Activated T-cell treated with anti-CD3 and anti-CD28 coated beads, Interleukin-2, amount 50 U/mL, for 72 hours (primary cell): ENCODE results near the gene ENPP1. TPM values are rescaled to one million over a fixed set of nuclear protein-coding genes. Genes with fewer than 3 reads are reported as not detected.

ENCODE experiments used
- ATAC-seq, 2 donors: fragments of 150-1000 bp; cut with Tn5 transposase; replicated peaks in 1 of 2; 2 replicates each; pipeline ENCODE4 v1.10.0; 2021; ENCODE audit warnings: moderate library complexity in 2 of 2, mild to moderate bottlenecking in 1 of 2
- DNase-seq, 2 donors: peaks; one replicate each; pipeline ENCODE4 v3.0.0; 2021 to 2022; ENCODE audit warnings: mixed read lengths in 1 of 2
- H3K27ac Mint-ChIP-seq: one replicate; pipeline ENCODE4 v1.8.0; 2022; ENCODE audit warnings: mild to moderate bottlenecking, moderate library complexity, mixed read lengths
- H3K27me3 Mint-ChIP-seq: one replicate; pipeline ENCODE4 v1.8.0; 2022; ENCODE audit warnings: low read depth, mixed read lengths
- H3K36me3 Mint-ChIP-seq, 2 donors: one replicate each; pipeline ENCODE4 v1.8.0; 2022; ENCODE audit warnings: mixed read lengths in 2 of 2, mild to moderate bottlenecking in 1 of 2; ENCODE audit not compliant: insufficient read depth in 2 of 2
- H3K4me1 Mint-ChIP-seq: one replicate; pipeline ENCODE4 v1.8.0; 2022; ENCODE audit warnings: low read depth, mixed read lengths
- H3K4me3 Mint-ChIP-seq, 2 donors: one replicate each; pipeline ENCODE4 v1.8.0; 2022; ENCODE audit warnings: mild to moderate bottlenecking in 2 of 2, mixed read lengths in 2 of 2, moderate library complexity in 2 of 2
- H3K9me3 Mint-ChIP-seq, 2 donors: one replicate each; pipeline ENCODE4 v1.8.0; 2022; ENCODE audit warnings: mixed read lengths in 2 of 2
- total RNA-seq, 2 donors: library from RNA; stranded (reverse); gene quantifications; one replicate each; pipeline ENCODE4 v1.2.3, GENCODE V29; 2022

The ENPP1 gene
- total RNA-seq, 2 donors from 2014 or later, result 0.53 to 1.2 TPM

DNA sequence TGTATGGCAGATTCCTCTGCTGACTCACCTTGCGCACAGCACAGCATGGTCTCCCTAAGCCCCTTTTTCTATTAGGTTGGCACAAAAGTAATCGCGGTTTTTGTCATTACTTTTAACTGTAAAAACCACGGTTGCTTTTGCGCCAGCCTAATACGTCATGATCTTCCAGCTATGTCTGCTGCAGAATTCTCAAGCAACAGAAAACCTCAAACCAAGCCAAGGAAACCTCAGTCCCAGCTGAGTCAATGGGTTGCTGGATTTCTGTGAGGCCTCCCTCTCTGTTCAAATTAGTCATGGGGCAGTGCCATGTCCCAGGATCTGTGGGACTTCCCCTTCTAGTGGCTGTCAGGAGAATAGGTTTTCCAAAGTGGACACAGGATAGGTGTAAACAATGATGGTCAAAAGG is 15.7 kb upstream of the ENPP1 start:
- peaks cover 0 to 4% of the 10 kb centered on the region in 2 donors for H3K36me3 Mint-ChIP-seq
- no peaks in the 10 kb centered on the region for H3K27me3 Mint-ChIP-seq
- peaks cover 0 to 2% of the 10 kb centered on the region in 2 donors for H3K9me3 Mint-ChIP-seq
- peaks cover 24% of the 10 kb centered on the region for H3K4me1 Mint-ChIP-seq
- H3K4me3 Mint-ChIP-seq, result no peak overlapping the region
- H3K27ac Mint-ChIP-seq, result no peak overlapping the region
- peak; percentile 43 to 55 for ATAC-seq
- peak; percentile 14 to 19 for DNase-seq

DNA sequence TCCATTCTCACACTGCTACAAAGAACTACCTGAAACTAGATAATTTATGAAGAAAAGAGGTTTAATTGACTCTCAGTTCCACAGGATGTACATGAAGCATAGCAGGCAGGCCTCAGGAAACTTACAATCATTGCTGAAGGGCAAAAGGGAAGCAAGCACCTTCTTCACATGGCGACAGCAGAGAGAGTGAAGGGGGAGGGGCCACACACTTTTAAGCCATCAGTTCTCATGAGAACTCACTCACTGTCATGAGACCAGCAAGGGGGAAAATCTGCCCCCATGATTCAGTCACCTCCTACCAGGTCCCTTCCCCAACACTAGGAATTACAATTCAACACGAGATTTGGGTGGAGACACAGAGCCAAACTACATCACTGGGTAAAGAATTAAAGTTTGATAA is 12.5 kb upstream of the ENPP1 start:
- peaks cover 5% of the 10 kb centered on the region for H3K4me1 Mint-ChIP-seq
- ATAC-seq, result no peak
- no peak for DNase-seq
- no peak overlapping the region for H3K4me3 Mint-ChIP-seq
- no peak overlapping the region for H3K27ac Mint-ChIP-seq
- H3K36me3 Mint-ChIP-seq, result peaks cover 0 to 4% of the 10 kb centered on the region in 2 donors
- peaks cover 0 to 2% of the 10 kb centered on the region in 2 donors for H3K9me3 Mint-ChIP-seq
- no peaks in the 10 kb centered on the region for H3K27me3 Mint-ChIP-seq

DNA sequence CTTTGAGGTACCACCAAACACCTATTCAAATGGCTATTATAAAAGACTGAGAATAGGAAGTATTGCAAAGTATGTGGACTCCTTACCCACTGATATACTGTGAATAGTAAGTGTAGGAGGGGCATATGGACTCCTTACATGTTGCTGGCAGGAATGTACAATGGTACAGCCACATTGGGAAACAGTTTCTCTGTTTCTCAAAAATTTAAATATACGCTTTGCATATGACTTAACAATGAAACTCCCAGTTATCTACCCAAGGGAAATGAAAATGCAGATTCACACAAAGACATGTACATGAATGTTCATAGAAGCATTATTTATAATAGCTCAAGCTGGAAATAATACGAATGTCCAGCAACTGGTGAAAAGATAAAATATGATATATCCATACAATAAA is 5.5 kb upstream of the ENPP1 start:
- H3K9me3 Mint-ChIP-seq, result no peaks in the 10 kb centered on the region
- H3K27me3 Mint-ChIP-seq, result peaks cover 38% of the 10 kb centered on the region
- peaks cover 13% of the 10 kb centered on the region for H3K4me1 Mint-ChIP-seq
- no peak for DNase-seq
- ATAC-seq, result no peak
- H3K36me3 Mint-ChIP-seq, result no peaks in the 10 kb centered on the region
- H3K4me3 Mint-ChIP-seq, result no peak overlapping the region
- no peak overlapping the region for H3K27ac Mint-ChIP-seq

DNA sequence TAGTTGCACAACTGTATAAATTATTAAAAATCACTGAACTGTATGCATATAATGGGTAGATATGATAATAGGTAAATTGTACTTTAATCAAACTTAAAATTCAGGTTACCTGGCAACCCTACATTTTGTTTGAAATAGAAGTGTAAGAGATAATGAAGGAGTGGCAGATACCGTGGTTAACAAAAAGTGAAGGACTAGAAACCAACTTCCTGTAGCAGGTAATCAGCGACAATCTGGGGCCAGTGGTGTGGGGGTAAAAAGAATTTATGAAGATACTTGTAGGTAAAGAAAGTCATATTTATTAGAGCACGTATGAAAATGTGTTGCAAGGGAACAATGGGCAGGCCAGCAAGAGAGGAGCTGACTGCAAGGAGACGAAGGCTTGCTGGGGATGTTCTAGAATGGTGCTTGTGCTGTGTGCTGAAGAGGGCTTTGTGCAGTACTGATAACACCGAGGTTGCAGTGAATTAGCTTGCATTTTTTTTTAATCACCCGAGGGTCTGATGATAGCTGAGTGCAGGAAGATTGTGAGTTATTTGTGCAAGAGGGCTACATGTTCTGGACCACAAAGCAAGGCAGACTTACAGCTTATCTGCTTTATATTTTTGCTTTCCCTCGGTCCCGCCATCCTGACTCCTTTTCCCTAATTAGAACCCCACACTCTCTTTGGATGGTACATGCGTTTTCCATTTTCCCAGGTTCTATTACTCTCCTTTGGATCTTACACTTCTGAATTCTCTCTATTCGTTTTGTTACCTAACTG is 4.6 kb upstream of the ENPP1 start:
- Mint-ChIP-seq H3K4me1 (peaks cover 16% of the 10 kb centered on the region), H3K36me3 (no peaks in the 10 kb centered on the region), H3K4me3 (no peak overlapping the region), H3K27me3 (peaks cover 42% of the 10 kb centered on the region), H3K27ac (no peak overlapping the region), H3K9me3 (no peaks in the 10 kb centered on the region)
- no peak for DNase-seq
- ATAC-seq, result no peak

DNA sequence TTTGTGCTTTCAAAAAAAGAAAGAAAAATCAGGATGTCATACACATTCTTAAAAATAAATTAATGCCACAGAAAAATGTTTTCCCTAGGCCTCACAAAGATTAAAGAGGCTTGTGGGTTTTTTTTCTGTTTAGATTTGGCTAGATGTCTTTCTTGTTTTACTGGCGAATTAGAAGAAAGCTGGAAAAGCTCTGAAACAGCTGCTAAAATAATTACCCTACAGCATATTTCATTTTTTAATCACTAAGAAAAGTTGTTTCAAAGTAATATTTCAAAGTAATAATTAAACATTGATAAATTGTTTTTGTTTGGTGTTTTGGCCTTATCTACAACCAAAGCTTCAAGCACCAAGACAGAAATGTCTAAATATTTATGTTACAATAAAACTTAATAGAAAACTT is 3.7 kb upstream of the ENPP1 start:
- ATAC-seq, result no peak
- H3K4me3 Mint-ChIP-seq, result no peak overlapping the region
- peaks cover 24% of the 10 kb centered on the region for H3K4me1 Mint-ChIP-seq
- H3K27ac Mint-ChIP-seq, result no peak overlapping the region
- no peak for DNase-seq
- H3K36me3 Mint-ChIP-seq, result no peaks in the 10 kb centered on the region
- H3K27me3 Mint-ChIP-seq, result peaks cover 51% of the 10 kb centered on the region
- no peaks in the 10 kb centered on the region for H3K9me3 Mint-ChIP-seq

DNA sequence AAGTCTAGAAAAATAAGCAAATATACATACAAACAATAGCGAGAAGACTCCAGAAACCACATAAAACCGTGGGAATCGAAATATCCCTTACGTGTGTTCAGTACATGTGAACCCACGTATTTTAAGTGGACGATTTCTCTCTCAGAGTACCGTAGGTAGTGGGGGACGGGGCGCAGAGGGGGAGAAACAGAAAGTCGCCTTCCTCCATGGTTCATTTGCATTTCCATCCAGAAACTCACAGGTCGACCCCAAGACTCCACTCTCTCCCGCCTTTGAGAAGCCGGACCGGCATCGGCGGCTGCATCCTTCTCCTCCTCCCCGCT is 538 bp upstream of the ENPP1 start:
- ATAC-seq, result no peak
- peak overlapping the region; percentile 80 to 92 for H3K4me3 Mint-ChIP-seq
- no peak for DNase-seq
- no peaks in the 10 kb centered on the region for H3K9me3 Mint-ChIP-seq
- no peaks in the 10 kb centered on the region for H3K36me3 Mint-ChIP-seq
- peaks cover 75% of the 10 kb centered on the region for H3K27me3 Mint-ChIP-seq
- peaks cover 24% of the 10 kb centered on the region for H3K4me1 Mint-ChIP-seq
- peak overlapping the region; percentile 48 for H3K27ac Mint-ChIP-seq

DNA sequence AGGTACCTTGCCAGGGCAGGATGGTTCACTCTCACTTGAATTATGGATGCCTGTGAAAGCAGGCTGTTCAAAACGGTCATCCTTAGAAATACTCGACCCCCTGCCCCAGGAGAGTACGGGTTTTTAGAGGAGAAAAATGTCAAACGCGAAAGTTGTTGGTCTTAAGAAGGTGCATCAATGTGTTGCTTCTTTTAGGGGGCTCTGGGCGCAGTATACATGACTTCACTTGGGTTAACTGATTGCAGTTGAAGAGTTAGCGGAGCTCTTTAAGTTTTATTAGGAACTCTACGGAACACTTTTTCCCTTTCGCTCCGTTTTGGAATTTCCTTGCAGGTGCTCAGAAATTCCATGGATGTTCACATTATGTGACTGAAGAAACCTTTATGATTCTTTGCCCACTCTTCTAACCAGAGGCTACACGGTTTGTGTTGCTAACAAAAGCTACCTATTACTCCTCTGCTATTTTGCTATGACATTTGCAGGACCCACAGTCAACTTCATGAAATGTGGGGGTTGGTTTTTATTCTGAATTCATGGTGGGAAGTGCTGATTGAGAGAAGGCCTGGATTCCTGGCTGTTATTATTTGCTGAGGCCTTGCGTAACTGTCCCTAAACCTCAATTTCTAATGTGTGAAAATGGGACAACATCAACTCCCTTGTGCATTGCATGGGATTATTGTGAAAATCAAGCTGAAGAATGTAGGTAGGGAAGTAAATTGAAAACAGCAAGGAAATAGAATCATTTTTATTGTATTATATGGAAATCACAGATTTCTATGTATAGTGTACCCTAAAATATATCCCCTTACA is 845 bp downstream of the ENPP1 start:
- Mint-ChIP-seq H3K4me1 (peaks cover 17% of the 10 kb centered on the region), H3K27me3 (peaks cover 68% of the 10 kb centered on the region), H3K9me3 (no peaks in the 10 kb centered on the region), H3K4me3 (peak overlapping the region; percentile 78 to 82), H3K36me3 (no peaks in the 10 kb centered on the region), H3K27ac (no peak overlapping the region)
- no peak for DNase-seq
- no peak for ATAC-seq

DNA sequence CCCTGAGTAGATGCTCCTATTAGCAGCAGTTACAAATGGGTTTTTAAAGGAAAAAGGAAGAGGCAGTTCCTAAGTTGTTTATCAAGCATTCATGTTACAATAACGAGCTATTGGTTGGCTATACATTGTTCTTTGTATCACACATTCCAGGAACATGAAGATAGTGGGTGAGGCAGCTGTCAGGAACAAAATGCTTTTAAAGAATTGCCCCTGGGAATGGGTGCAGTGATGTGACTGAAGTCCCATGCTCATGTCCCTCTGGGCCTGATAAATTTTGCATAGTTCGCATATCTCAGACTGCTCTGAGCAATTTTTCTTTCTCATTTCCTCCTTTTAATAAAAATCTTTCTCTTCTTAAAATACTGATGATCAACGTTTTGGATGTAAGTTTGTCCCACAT is 3.7 kb downstream of the ENPP1 start:
- DNase-seq, result no peak
- no peak overlapping the region for H3K27ac Mint-ChIP-seq
- H3K27me3 Mint-ChIP-seq, result peaks cover 54% of the 10 kb centered on the region
- peaks cover 17% of the 10 kb centered on the region for H3K4me1 Mint-ChIP-seq
- H3K4me3 Mint-ChIP-seq, result no peak overlapping the region
- no peaks in the 10 kb centered on the region for H3K9me3 Mint-ChIP-seq
- H3K36me3 Mint-ChIP-seq, result no peaks in the 10 kb centered on the region
- ATAC-seq, result no peak

DNA sequence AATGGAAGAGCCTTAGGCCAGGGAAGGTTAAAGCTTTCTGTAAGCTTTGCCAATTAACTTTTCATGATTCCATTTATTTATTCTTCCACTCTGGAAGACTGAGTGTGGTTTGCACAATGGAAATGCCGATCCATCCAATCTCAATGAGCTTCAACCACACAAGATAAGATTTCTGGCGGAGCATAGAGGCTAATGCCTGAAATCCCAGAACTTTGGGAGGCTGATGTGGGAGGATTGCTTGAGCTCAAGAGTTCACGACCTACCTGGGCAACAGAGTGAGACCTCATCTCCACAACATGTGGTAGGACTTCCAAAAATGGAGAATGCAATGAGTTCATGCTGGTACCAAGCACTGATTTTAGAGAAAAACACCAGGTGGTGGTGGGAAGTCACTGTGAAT is 6.2 kb downstream of the ENPP1 start:
- DNase-seq (no peak), ATAC-seq (no peak)
- H3K4me1 Mint-ChIP-seq, result no peaks in the 10 kb centered on the region
- H3K9me3 Mint-ChIP-seq, result no peaks in the 10 kb centered on the region
- H3K27me3 Mint-ChIP-seq, result peaks cover 33% of the 10 kb centered on the region
- H3K27ac Mint-ChIP-seq, result no peak overlapping the region
- no peak overlapping the region for H3K4me3 Mint-ChIP-seq
- H3K36me3 Mint-ChIP-seq, result no peaks in the 10 kb centered on the region

DNA sequence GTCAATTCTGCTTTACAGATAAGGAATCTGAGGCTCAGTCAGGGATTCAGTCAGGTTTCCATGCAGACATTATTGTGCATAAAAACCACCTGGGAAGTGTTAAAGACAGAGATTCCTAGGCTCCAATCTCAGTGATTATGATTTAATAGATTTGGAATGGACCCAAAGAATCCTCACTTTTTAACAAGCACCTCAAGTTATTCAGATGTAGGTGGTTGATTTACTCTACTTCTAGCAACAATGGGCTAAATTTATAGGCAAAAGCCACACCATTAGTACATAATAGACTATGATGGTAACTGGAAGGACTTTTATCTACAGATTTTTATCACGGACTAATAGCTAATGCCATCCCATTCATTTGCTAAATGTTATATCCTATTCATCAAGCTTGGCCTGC is 9.0 kb downstream of the ENPP1 start:
- Mint-ChIP-seq H3K4me3 (no peak overlapping the region), H3K27ac (no peak overlapping the region), H3K4me1 (no peaks in the 10 kb centered on the region), H3K9me3 (peaks cover 0 to 2% of the 10 kb centered on the region in 2 donors), H3K36me3 (no peaks in the 10 kb centered on the region), H3K27me3 (peaks cover 30% of the 10 kb centered on the region)
- no peak for DNase-seq
- ATAC-seq, result no peak

DNA sequence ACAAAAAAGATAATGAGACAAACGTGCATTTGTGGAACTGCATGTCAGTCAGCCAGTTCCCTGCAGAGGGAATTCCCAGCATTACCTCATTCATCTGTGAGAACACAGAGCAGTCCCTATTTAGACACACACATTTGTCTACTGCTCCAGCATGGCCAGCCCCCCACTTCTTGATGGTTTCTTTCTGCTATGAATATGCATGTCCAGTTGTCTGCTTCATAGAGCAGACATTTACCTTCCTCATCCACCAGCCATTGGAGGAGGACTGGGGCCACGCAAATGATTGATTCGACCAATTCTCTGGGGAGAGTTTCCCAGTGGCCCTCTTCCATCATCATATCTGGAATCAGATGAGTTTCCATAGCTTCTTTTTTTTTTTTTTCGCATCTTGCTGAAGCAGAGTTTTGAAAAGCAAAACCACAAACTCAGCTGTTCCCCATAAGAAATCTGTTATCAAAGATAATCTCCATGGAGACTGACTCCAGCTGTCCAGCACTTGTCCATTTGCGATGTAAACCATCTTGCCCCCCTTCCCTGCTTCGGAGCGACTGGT is 11.8 kb downstream of the ENPP1 start:
- no peak overlapping the region for H3K4me3 Mint-ChIP-seq
- no peaks in the 10 kb centered on the region for H3K36me3 Mint-ChIP-seq
- DNase-seq, result no peak
- no peak overlapping the region for H3K27ac Mint-ChIP-seq
- no peak for ATAC-seq
- H3K9me3 Mint-ChIP-seq, result peaks cover 0 to 2% of the 10 kb centered on the region in 2 donors
- H3K27me3 Mint-ChIP-seq, result peaks cover 29% of the 10 kb centered on the region
- H3K4me1 Mint-ChIP-seq, result no peaks in the 10 kb centered on the region

DNA sequence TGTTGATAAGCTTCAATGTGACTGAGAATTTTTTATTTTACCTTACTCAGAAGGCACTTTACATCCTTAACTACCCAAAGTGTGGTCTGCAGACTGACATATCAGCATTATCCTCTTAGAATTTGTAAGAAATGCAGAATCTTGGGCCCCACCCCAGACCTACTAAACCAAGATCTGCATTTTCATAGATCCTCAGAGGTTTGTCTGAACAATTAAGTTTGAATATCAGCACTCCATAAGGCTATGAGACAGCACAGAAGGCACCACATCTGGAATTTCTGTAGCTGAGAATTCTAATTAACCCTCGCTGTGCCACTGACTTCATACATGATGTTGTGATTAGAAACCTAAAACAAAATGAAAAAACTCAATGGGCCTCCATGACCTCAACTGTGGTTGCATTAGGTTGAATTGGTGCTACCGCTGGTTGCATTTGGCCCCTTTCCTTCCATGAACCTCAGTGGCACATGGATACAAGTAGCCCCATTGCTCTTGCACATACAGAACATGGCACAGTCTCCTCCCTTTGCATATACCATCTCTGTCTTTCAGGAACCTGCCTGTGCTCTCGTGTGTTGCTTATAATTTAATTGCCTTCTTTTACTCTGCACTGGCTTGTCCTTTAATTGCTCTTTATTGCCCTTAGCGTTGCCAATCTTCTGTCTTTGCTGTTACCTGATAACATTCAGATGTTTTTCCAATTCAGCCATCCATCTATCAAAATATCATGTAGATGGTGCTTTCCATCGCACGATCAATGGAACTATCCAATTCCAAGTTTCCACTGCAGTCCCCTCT is 13.4 kb downstream of the ENPP1 start:
- H3K4me3 Mint-ChIP-seq, result no peak overlapping the region
- no peaks in the 10 kb centered on the region for H3K36me3 Mint-ChIP-seq
- H3K4me1 Mint-ChIP-seq, result no peaks in the 10 kb centered on the region
- H3K27me3 Mint-ChIP-seq, result peaks cover 29% of the 10 kb centered on the region
- H3K9me3 Mint-ChIP-seq, result peaks cover 0 to 2% of the 10 kb centered on the region in 2 donors
- no peak overlapping the region for H3K27ac Mint-ChIP-seq
- DNase-seq (no peak), ATAC-seq (no peak)

DNA sequence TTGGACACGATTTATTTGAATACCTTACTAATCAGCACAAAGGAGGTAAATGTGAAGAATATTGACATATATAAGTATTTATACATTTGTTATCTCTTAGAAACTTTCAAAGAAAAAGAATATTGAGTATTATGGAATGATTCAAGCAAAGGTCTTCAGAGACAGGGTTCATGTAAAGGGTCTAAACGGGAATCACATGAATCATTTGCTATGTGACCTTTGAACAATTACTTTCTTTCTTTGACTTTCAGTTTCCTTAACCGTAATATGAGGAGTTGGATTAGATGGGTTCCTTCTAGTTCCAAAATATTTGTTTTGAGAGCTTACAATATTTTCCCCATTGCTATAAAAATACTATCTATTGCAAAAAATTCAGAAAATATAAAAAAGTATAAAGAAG is 14.3 kb downstream of the ENPP1 start:
- Mint-ChIP-seq H3K36me3 (no peaks in the 10 kb centered on the region), H3K9me3 (peaks cover 0 to 2% of the 10 kb centered on the region in 2 donors), H3K27me3 (peaks cover 29% of the 10 kb centered on the region), H3K4me1 (no peaks in the 10 kb centered on the region), H3K27ac (no peak overlapping the region), H3K4me3 (no peak overlapping the region)
- ATAC-seq, result no peak
- DNase-seq, result no peak
